GM21528 (cell line): ENCODE results near the gene BEST2.
"Not testable (repeated sequence)": the region's sequence is repeated elsewhere in the genome, so short reads cannot be mapped to it uniquely, and the experiment has no call there.

Experiments used
- ATAC-seq: cut with Tn5 transposase; IDR thresholded peaks from one replicate; pipeline ENCODE4 v1.9.1; 2021; ENCODE audit warnings: mild to moderate bottlenecking, moderate library complexity; ENCODE audit not compliant: unreplicated experiment, low FRiP score

The BEST2 gene

DNA sequence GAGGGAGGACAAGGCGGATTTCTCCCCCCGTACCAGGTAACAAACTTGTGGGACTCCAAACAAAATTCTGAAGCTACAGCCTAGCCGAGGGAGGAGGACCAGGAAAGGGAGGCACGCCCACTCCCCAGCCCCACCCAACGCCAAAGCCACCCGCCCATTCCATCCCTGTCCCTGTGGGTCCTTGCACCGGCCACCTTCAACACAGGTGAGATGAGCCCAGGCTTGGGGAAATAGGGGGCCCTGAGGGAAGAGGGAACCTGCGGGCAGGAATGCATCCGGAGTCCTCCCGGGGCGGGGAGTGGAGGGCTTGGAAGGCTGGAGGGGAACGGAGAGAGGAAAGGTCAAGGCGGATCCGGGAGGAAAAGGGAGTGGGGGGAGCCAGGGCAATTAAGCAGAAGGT lies at the start of gene BEST2:
Gene BEST2, plus strand, starts transcription at position 157 of the 400 bp plus-strand sequence. CDS start 802 bp downstream, outside the sequence.
- ATAC-seq, result no peak

DNA sequence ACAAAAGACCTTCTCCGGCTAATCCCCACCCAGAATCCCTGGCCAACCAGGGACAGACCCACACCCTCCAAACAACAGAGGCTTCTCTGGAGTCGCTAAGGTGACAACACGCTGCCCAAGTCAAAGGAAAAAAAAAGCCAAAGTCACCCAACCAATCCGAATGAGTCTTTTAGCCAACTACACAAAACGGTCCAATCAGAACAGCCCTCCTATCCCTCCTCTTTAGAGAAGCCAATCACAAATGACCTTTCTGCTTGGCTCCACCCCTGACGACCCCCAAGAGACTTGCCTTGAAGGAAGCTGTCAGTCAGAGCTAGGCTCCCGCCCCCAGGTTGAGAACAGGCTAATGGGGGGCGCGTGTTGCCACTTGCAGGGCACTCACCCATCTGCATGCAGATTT lies 48.5 kb upstream of the BEST2 start:
- no peak for ATAC-seq

DNA sequence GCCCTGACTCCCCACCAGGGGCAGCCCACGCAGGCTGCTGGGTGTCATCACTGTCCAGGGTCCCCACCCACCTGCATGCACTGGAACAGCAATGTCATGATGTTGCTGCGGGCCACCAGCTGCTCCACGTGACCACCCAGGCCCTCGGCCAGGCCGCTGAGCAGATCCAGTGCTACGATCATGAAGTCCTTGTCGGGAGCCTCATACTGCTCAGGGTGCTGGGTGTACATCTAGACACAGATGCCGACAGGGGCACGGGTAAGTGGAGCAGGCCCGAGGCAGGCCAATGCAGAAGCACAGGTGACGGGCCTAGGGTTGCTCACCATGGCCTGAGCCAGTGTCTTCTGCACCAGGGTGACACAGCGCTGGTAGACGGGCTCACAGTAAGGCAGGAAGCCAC lies 46.4 kb upstream of the BEST2 start:
- ATAC-seq, result no peak

DNA sequence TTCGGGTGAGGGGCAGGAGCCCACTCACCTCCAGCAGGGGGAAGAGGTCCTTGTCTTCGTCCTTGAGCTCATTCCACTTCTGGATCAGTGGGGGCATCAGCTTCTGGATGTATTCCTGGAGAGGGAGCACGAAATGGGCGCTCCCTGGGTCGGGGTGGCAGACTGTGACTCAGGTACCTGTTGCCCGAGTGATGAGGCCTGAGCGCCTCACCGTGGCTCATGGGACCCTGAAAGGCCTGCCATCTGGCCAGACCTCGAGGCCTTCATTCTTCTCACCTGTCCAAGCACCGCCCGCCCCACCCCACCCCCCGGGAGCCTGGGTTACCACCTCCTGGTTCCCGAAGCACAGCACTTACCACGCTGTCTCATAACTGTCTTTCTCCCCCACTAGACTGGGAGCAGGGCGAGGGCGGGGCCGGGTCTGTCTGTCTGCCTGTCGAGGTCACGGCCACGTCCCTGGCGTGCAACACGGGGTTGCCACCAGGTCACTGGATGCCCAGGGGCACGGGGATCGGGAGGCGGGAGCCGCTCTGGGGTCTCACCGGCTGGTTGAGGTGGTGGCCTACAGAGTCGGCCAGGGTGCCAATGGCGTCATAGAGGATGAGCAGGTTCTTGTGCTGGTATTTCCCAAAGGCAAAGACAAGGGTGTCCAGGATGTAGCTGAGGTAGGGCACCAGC lies 45.8 kb upstream of the BEST2 start:
- no peak for ATAC-seq

DNA sequence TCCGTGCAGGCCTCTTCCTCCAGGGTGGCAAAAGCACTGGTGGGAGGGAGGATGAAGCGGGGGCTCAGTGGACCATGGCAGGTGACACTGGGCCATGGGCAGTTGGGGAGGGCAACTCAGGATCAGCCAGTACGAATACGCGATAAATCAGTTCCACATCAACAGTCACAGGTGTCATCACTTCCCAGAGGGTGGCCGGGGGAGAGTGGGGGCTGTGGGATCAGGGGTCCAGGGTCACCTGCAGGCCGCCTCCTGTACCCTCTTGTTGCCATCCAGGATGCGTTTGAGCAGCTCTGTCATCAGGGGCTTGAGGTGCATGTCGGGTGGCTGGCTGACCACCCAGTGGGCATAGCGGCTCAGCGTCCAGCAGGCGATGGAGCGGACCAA lies 45.3 kb upstream of the BEST2 start:
- ATAC-seq, result no peak

DNA sequence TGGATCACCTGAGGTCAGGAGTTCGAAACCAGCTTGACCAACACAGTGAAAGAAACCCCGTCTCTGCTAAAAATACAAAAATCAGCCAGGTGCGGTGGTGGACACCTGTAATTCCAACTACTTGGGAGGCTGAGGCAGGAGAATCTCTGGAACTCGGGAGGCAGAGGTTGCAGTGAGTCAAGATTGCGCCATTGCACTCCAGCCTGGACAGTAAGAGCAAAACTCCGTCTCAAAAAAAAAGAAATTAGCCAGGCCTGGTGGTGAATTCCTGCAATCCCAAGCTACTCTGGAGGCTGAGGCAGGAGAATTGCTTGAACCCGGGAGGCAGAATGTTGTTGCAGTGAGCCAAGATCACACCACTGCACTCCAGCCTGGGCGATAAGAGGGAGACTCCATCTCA lies 43.0 kb upstream of the BEST2 start:
- ATAC-seq, result no peak

DNA sequence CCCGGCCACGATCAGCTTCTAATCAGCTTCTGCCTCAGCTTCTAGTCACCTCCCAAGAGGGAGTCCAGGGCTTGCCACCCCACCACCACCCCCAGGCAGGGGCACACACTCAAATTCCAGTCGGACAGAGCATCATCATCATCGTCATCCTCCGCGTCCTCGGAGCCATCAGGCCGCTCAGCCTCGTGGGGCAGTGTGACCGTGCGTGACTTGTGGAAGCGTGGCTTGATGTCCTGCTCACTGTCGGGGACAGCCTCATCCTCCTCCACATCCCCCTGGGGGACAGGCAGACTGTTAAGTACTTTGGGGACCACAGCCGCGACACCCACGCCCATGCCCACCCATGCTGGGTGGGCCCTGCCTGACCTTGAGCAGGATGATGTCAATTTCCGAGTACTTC lies 40.4 kb upstream of the BEST2 start:
- no peak for ATAC-seq

DNA sequence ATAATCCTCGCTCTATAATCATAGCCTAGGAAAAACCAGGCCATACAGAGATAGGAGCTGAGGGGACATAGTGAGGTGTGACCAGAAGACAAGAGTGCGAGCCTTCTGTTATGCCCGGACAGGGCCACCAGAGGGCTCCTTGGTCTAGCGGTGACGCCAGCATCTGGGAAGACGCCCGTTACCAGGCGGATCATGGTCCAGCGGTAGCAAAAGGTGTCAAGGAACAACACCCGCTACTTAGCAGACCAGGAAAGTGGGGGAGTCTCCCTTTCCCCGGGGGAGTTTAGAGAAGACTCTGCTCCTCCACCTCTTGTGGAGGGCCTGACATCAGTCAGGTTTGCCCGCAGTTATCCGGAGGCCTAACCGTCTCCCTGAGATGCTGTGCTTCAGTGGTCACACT lies 39.5 kb upstream of the BEST2 start:
- not testable (repeated sequence) for ATAC-seq

DNA sequence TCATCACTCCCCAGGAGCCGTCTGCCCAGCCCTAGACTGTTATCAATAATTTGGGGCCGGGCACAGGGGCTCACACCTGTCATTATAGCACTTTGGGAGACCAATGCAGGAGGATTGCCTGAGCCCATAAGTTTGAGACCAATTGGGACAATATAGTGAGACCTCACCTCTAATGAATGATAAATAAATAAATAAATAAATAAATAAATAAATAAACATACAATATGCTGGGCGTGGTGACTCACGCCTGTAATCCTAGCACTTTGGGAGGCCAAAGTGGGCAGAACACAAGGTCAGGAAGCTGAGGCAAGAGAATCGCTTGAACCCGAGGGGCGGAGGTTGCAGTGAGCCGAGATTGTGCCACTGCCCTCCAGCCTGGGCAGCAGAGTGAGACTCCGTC lies 38.3 kb upstream of the BEST2 start:
- not testable (repeated sequence) for ATAC-seq

DNA sequence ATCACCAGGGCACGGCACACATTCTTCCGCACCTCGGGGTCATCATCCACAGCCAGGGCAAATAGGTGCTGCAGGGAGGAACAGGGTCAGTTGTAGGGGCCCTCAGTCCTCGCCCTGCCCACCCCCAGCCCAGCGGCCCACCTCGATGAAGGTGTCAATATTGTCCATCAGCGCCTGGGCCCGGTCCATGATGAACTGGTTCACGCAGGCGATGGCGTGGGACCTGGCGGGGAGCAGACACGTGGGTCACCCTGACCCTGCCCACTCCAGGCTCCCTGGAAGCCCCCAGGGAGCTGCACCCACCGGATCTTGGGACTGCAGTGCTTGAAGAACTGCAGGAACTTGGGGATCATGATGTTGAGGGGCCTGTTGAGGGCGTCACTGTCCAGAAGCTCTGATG lies 36.5 kb upstream of the BEST2 start:
- ATAC-seq, result no peak

DNA sequence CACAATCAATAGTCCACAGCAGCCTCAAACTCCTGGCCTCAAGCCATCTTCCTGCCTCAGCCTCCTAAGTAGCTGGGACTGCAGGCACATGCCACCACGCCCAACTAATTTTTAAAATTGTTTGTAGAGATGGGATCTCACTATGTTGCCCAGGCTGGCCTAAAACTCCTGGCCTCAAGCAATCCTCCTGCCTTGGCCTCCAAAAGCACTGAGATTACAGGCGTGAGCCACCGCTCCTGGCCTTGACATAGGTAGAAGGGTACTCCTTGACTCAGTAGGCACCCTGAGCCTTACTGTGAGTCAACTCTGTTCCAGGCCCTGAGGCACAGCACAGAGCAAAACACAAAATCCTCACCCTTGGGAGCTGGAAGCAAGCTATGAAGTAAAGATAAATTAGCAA lies 35.7 kb upstream of the BEST2 start:
- no peak for ATAC-seq

DNA sequence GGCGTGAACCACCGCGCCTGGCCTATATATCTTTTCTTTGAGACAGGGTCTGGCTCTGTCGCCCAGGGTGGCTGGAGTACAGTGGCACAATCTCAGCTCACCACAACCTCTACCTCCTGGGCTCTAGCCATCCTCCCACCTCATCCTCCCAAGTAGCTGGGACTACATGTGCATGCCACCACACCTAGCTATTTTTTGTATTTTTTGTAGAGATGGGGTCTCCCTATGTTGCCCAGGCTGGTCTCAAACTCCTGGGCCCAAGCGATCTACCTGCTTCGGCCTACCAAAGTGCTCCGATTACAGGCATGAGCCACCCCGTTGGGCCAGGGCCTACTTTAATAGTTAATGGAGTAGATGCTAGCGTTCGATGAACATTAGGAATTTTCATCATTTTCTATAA lies 31.3 kb upstream of the BEST2 start:
- no peak for ATAC-seq

DNA sequence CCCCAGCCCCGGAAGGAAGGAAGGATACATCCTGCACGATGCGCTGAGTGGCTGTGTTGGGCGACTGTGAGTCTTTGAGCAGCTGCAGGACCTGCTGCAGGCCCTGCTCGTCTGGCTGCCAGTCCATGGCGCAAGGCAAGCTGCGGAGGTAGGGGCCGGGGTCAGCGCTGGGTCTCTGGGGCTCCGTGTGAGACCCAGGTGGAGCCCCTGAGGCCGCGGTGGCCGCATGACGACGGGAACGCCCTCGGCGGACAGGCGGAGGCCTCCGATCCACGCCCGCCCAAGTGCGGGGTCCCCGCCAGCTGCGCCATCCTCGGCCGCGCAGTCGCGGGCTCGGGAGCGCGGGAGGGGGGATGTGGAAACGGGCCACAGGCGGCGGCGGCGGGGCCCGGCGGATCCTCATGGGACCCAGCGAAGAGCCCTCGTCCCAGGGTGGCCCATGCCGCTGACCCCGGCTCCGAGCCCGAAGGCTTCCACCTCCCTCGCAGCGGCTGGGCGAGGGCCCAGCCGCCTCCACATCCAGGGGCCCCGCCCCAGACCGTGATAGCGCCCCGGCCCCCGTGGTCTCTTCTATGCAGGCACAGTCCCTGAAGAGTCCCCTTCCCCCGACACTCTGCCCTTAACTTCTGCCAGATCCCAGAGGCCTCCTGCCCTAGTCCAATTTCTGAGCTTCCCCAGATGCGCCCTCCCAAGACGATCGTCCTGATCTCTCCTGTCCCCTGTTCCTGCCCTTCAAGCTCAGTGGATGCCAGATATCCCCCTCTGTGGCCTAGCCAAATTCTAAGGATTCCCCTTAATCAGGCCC lies 30.5 kb upstream of the BEST2 start:
- ATAC-seq, result no peak

DNA sequence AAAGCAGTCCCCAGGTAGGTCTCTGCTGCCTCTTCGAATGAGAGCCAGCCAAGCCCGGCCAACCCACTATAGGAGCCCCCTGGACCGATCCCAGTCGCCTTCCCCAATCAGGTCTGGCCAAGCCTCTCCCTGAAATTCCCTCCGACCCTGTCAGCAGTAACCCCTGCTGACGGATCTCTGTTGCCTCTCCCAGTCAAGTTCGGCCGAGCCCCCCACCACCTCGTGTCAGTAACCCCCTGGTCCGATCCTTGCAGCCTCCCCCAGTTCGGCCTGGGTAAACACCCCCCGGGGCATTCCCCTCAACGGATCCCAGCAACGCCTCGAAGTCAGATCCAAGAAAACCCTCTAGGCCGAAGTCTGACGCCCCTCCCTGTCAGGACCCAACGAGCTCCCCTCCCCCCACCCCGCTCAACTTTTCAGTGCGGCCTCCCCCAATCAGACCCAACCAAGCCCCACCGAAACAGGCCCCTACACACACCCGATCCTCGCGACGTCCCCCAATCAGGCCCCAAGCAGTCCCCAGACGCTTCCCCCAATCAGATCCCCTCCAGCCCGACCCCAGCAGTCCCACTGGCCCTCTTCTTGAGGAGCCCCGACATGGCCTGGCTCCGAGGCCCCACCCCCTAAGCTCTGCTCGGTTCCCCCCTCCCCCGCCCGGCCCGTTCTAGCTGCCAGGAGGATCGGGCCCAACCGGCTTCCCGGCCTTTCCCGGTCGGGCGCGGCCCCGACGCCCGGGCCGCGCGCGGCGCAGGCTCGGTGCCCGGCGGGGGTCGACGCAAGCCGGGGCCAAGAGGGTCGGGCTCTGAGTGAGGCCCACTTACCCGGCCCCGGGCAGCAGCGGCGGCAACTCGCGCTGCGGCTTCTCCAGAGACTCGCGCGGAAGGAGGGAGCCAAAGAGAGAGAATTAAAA lies 29.7 kb upstream of the BEST2 start:
- peak; percentile 24 for ATAC-seq

DNA sequence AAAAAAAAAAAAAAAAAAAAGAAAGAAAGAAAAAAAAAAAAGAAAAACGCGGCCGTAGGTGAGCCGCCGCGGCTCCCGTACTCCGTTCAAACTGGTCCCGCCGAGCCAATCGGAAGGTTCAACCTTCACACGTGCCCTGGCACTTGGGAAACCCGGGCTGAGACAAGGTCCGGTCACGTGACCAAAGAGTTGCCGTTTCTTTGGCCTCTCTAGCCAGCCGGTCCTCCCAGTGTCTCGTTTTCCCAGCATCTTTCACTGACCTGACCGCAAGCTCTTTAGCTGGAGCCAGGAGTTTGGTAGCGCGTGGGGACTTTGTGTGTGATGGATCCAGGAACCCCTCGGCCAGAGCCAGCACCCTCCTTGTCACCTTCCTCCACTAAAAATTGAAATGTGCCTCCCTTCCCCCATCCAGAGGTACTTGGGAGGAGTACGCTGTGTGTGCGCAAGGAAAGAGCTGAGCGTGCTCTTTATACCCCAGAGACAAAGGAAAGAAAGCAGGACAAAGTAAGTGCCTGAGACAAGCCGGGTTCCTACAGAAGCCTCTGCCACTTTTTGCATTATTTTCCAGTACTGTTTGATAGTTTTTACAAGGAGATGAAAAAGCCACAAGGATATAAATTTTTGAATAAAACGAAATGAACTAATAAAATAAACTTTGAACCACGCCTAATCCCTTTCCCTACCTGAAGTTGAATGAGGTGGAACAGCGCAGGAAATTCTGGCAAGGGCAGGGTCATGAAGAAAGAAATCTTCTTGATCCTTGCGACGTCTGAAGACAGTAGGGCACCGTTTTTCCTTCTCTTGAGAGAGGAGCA lies 28.8 kb upstream of the BEST2 start:
- ATAC-seq, result peak; percentile 67

DNA sequence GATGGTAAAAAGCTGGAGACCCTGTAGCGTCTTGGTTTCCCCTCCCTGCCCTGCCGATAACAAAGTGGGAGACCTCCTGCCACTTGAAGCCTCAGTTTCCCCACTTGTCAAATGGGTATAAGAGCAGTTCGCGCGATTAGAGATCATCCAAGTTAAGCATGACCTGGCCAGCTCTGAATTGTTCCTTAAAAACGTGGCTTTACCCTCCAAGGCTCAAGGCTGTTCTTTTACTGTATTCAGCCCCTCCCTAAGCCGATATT lies 28.3 kb upstream of the BEST2 start:
- no peak for ATAC-seq

DNA sequence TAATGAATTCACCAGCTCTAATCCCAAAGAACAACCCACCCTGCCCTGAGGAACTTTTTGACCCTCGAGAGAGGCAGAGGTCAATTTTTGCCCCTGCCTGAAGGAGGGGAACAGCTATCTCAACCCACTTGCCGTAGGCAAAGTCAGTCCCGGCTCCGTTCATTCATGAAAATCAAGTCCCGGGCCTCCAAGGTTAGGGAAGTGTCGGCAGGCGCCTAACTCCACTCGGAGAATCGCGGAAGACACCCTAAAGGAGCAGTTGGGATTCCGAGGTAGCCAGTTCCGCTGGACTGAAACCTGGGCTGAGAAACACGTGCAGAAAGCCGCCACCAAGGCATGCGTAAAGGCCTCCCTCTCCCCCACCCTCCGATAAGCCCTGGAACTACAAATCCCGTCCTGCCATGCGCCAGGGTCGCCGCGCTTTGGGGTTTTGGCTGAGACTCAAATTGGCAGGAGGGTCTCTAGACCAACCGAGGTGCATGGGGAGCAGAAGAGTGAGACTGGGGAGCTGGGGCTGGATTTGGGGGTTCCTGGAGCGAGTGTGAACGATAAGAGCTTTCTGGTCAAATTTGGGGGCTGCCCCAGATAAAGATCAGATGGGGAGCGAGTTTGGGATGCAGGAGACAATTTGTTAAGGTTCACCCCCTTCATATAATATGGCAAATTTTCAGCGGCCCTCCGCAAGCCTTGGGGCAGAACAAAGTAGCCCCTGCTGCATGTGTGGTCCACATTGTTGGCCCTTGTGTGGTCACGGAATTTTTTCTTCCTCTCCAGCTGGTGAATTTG lies 27.8 kb upstream of the BEST2 start, which contains the start of gene TNPO2:
Gene TNPO2, minus strand, starts transcription at position 292 of the 786 bp plus-strand sequence. CDS start 2,955 bp downstream, outside the sequence.
- no peak for ATAC-seq

DNA sequence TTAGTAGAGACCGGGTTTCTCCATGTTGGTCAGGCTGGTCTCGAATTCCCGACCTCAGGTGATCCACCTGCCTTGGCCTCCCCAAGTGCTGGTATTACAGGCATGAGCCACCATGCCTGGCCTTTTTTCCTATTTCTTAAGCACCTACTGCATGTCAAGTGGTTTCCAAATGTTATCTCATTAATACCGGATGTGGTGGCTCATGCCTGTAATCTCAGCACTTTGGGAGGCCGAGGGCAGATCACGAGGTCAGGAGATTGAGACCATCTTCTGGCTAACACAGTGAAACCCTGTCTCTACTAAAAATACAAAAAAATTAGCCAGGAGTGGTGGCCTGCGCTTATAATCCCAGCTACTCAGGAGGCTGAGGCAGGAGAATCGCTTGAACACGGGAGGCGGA lies 26.0 kb upstream of the BEST2 start:
- not testable (repeated sequence) for ATAC-seq

DNA sequence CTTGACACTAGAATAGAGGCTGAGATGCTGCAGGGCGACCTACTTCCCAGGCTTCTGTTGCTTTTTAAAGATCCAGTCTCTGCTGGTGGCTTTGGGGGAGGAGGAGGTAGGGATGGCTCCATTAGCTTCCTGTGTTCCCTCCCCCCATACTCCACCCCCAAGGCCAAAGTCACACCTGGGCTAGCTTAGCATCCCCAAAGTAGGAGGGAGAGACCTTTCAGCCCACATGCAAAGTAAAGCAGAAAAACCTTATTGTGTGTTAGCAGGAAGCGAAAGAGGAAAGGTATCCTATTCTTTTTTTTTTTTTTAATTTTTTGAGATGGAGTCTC lies 24.6 kb upstream of the BEST2 start:
- ATAC-seq, result no peak
